GM19397 (cell line): ENCODE measurements around the gene ZKSCAN8.

Experiments
- ATAC-seq: cut with Tn5 transposase; IDR thresholded peaks from one replicate; pipeline ENCODE4 v1.9.1; 2021; ENCODE audit warnings: mild to moderate bottlenecking, moderate library complexity; ENCODE audit not compliant: unreplicated experiment

The ZKSCAN8 gene

DNA sequence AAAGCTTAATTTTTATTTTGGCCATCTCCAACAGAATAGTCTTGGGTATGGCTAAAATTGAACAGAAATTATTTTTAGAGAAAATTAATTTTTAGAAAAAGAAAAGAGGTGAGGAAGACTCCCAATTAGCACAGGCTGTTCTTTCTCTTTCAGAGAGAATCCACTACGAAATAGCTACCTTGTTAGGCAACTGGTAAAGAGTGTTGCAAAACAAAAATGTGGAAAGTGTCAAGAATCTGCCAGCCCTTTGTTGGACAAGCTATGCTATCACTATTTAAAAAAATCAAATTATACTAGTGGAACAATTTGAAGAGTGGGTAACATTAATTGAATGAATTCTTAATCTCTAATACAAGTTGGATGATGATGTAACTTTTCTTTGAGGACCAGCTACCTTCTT, 64.2 kb downstream of the ZKSCAN8 start:
- ATAC-seq: no peak

DNA sequence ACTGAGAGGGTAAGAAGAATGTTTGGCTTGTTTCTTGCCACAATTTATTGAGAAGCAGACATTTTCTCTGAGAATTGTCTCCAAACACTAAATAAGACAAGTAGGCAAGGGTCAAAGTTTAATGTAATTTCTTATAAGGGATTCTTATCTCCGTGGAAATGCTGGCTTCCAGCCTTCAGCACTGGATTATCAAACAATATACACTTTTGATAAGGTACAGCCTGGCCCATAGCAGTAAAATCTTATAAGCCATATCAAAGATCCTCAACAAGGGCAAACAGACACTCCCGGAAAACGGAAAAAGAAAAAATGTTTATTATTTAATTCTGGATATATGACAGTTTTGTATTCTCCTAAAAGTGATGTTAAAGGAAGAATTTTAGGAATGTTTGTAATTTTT, 64.8 kb downstream of the ZKSCAN8 start:
- ATAC-seq: no peak

DNA sequence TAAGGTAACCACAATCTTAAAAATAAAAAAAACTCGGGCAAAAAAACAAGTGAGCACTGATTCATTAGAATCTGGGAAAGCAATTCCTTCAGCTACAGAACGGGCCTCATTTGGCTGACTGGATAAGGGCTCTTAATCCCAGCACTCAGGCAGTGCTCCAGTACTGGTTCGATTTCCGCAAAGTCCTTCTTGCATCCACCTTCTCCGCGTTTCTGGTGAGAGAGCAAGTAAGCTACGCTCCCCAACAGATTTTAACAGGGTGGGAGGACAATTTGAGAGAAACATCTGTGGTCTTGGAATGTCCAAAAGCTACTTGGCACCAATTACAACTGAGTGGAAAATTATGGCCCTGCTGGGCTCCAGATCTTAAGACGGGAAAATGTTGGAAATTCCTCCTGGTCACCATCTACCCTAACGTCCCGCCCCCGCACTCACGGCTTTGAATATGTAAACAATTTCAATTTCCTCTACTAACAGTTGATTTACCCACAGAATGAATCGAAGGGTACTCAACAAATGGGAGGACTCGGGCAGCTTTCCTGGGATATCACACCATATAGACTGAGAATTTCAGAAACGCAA, 65.3 kb downstream of the ZKSCAN8 start:
- no peak for ATAC-seq

DNA sequence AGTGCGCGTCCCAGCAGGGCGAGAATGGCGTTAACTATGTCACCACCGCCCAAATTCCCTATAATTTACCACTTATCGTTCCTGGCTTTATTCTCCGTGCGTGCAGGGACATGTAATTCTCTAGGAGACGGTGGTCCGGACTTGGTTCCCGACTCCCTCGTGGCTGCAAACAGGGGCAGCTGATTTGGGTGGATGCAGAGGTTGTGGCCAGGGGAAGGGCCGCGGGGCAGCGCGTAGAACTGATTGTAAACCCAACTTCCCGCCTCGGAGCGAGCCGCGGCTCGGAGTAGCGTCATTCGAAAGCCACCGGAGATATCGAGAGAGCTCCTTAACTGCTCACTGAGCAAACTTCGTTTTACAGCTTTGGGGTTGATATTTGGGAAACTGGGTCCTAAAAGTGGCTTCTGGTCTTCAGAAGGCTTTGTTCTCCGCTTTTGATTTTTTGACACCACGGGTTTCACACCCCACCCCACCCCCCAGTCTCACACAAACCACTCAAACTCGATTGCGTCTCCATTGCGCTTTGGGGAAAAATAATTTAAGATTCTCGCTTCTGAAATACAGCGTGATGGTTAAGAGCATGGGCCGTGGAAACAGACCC, 65.9 kb downstream of the ZKSCAN8 start:
- ATAC-seq: no peak

DNA sequence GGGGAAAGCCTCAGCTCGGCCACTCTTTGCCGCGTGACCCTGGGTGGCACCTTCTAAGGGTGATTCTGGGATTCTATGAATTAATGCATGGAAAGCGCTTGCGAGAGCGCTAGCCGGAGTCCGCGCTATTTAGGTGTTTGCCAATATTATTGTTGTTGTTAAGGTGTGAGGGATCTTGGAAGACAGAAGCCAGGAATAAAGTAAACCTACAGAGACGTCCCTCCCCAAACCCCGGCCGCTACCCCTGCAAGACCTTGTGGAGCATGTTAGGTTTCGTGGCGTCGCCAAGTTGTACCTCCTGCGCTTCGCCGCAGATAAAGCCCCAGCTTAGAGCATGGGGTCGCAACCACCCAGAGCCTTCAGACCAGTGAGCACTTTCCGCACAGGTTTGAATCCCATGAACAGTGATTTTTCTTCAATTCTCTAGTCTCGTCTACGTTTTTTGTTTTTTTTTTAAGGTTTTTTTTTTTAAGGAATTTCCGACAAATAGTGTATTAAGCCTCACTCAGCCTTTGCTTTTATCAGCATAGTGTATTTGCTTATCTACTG, 66.5 kb downstream of the ZKSCAN8 start:
- ATAC-seq: no peak
